Urinary bladder (tissue), 4 donors: Measurements from ENCODE around the gene ATP13A3. TPM values are rescaled to one million over a fixed set of nuclear protein-coding genes. Genes with fewer than 3 reads are reported as not detected.

Experiments
- DNase-seq: peaks from one replicate; pipeline ENCODE4 v3.0.0-alpha.2; 2015; ENCODE audit errors: extremely low spot score
- H3K27ac ChIP-seq: one replicate; pipeline ENCODE4 v1.5.1; 2013; ENCODE audit warnings: low read depth, mild to moderate bottlenecking, moderate library complexity
- H3K36me3 ChIP-seq: one replicate; pipeline ENCODE4 v1.6.1; 2013; ENCODE audit warnings: mild to moderate bottlenecking, moderate library complexity; ENCODE audit not compliant: insufficient read depth
- H3K4me1 ChIP-seq: one replicate; pipeline ENCODE4 v1.6.1; 2013; ENCODE audit warnings: mild to moderate bottlenecking, moderate library complexity; ENCODE audit not compliant: insufficient read depth
- H3K4me3 ChIP-seq: one replicate; pipeline ENCODE4 v1.5.1; 2013; ENCODE audit warnings: low read depth, low read length
- WGBS: extraction: QIAGEN DNeasy Blood & Tissue Kit; methylation state at CpG from one replicate; pipeline ENCODE4 v1.1.7; 2013; 5-methylcytosine and 5-hydroxymethylcytosine counted together
- polyA plus RNA-seq: library from polyadenylated mRNA; stranded (reverse); fragments of 200-250 nt; gene quantifications from one replicate; pipeline ENCODE4 v1.2.3, GENCODE V29; 2013
- total RNA-seq: library from RNA; depleted of rRNA; stranded (reverse); fragments of >200 nt; gene quantifications from one replicate; pipeline ENCODE4 v1.2.3, GENCODE V29; 2014
- donor health status: healthy with polysubstance abuse.
- donor health status: healthy.

The ATP13A3 gene
- total and polyA plus RNA-seq, 2 donors, result 20.3 to 111 TPM

GRCh38 chr3:194383276-194383940, 103.4 kb downstream of the ATP13A3 start:
- Histone ChIP-seq H3K27ac (no peak overlapping the region), H3K4me3 (no peak overlapping the region), H3K4me1 (no peaks in the 10 kb centered on the region), H3K36me3 (no peaks in the 10 kb centered on the region)
- 86% methylated on average over 14 of the region's 14 CpGs for WGBS
- no peak for DNase-seq

- no peak for DNase-seq
- WGBS, result 79% methylated on average over 9 of the region's 9 CpGs
- Histone ChIP-seq H3K36me3 (no peaks in the 10 kb centered on the region), H3K4me1 (no peaks in the 10 kb centered on the region), H3K4me3 (no peak overlapping the region), H3K27ac (no peak overlapping the region)
These were observed 103.9 kb downstream of the ATP13A3 start for GRCh38 chr3:194382892-194383223.

DNA sequence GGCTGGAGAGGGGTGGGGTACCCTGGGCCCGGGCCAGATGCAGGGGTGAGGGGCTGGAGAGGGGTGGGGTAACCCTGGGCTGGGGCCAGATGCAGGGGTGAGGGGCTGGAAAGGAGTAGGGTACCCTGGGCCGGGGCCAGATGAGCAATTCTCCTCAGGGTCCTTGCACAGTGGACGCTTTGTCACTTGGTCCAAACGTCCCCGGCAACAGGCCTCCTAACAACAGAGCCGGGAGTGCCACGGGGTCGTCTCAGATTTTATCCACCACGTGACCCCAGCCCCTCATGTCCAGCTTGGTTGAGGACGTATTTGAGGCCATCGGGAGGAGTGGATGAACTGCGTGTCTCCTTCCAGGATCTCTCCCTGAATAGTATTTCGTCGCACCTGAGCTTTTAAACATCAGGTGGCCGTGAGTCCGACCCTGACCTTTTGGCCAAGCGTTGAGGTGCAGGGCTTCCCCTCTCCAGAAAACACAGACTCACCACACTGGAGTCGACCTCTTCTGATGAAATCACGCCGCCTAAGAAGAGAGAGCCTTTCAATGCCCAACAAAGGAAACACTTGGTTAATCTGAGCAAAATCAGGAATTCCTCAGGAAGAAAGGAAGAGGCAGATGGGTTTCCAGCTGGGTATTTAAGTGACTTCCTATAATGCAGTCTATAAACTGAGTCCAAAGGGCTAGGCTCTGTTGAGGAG, 104.5 kb downstream of the ATP13A3 start:
- H3K36me3 ChIP-seq, result no peaks in the 10 kb centered on the region
- no peaks in the 10 kb centered on the region for H3K4me1 ChIP-seq
- no peak overlapping the region for H3K27ac ChIP-seq
- no peak overlapping the region for H3K4me3 ChIP-seq
- no peak for DNase-seq
- 80% methylated on average over 20 of the region's 20 CpGs for WGBS

GRCh38 chr3:194381460-194381875, 105.3 kb downstream of the ATP13A3 start:
- no peak overlapping the region for H3K27ac ChIP-seq
- no peaks in the 10 kb centered on the region for H3K4me1 ChIP-seq
- WGBS, result 56% methylated on average over 17 of the region's 17 CpGs
- H3K4me3 ChIP-seq, result no peak overlapping the region
- no peaks in the 10 kb centered on the region for H3K36me3 ChIP-seq
- no peak for DNase-seq

DNA sequence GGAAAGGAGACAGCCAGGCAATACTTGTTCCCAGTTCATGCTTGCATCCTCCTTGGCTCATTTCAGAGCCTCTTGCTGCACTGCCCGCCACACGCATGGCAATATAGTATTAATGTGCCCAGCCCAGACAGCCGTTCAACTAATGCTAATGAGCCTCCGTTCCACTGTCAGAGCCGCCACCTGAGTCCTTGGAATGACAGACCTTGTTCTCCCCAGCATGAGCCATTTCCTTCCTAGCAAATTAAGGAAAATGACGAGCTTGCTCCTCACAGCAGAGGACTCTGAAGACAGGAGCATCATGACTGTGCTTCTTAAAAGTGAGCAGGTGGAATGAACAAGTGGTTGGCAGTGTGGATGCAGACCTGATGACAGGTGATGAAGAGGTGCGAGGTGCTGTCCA, 106.5 kb downstream of the ATP13A3 start:
- DNase-seq, result no peak
- Histone ChIP-seq H3K4me3 (no peak overlapping the region), H3K4me1 (no peaks in the 10 kb centered on the region), H3K27ac (no peak overlapping the region), H3K36me3 (no peaks in the 10 kb centered on the region)
- 81% methylated on average over 7 of the region's 7 CpGs for WGBS

DNA sequence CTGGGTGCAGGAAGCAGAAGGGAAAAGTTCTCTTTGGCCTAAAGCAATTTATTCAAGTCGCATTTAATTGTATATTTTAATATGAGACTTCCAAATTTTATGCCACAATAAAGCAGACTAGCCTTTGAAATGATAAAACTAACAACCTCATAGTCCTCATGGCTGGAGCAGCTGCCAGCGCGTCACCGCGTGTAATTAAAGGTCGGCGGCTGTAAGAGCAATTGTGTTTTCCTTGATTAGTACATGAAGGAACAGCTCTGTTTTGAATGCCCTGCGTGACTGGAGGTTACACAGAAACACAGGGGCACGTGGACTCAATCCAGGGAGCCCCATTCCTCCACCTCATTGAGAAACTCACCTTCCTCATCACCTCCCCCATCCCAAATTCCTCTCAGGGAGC, 107.2 kb downstream of the ATP13A3 start:
- H3K4me1 ChIP-seq, result no peaks in the 10 kb centered on the region
- H3K27ac ChIP-seq, result no peak overlapping the region
- no peak overlapping the region for H3K4me3 ChIP-seq
- 72% methylated on average over 9 of the region's 9 CpGs for WGBS
- no peaks in the 10 kb centered on the region for H3K36me3 ChIP-seq
- no peak for DNase-seq

- WGBS, result 89% methylated on average over 6 of the region's 6 CpGs
- Histone ChIP-seq H3K4me1 (no peaks in the 10 kb centered on the region), H3K36me3 (no peaks in the 10 kb centered on the region), H3K27ac (no peak overlapping the region), H3K4me3 (no peak overlapping the region)
- DNase-seq, result no peak
These were observed 107.6 kb downstream of the ATP13A3 start for GRCh38 chr3:194379231-194379630.

- H3K4me1 ChIP-seq, result no peaks in the 10 kb centered on the region
- no peak for DNase-seq
- H3K4me3 ChIP-seq, result no peak overlapping the region
- no peak overlapping the region for H3K27ac ChIP-seq
- H3K36me3 ChIP-seq, result no peaks in the 10 kb centered on the region
- WGBS, result 88% methylated on average over 1 of the region's 1 CpG
These were observed 109.1 kb downstream of the ATP13A3 start for GRCh38 chr3:194377708-194378107.

DNA sequence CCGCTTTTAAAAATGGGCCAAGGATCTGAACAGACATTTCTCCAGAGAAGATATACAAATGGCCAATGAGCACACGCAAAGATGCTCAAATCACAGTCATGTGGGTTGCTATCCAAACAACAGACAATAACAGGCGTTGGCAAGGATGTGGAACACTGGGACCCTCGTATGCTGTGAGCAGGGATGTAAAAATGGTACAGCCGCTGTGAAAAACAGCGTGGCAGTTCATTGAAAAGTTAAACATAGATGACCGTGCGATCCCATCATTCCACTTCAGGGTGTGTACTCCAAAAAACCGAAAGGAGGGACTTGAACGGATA, 110.6 kb downstream of the ATP13A3 start:
- H3K36me3 ChIP-seq, result no peaks in the 10 kb centered on the region
- H3K4me1 ChIP-seq, result no peaks in the 10 kb centered on the region
- no peak overlapping the region for H3K27ac ChIP-seq
- no peak overlapping the region for H3K4me3 ChIP-seq
- WGBS, result 80% methylated on average over 10 of the region's 10 CpGs
- no peak for DNase-seq

GRCh38 chr3:194375473-194376240, 111.1 kb downstream of the ATP13A3 start:
- Histone ChIP-seq H3K36me3 (no peaks in the 10 kb centered on the region), H3K27ac (no peak overlapping the region), H3K4me1 (no peaks in the 10 kb centered on the region), H3K4me3 (no peak overlapping the region)
- 56% methylated on average over 15 of the region's 15 CpGs for whole genome bisulfite sequencing
- DNase-seq, result no peak

DNA sequence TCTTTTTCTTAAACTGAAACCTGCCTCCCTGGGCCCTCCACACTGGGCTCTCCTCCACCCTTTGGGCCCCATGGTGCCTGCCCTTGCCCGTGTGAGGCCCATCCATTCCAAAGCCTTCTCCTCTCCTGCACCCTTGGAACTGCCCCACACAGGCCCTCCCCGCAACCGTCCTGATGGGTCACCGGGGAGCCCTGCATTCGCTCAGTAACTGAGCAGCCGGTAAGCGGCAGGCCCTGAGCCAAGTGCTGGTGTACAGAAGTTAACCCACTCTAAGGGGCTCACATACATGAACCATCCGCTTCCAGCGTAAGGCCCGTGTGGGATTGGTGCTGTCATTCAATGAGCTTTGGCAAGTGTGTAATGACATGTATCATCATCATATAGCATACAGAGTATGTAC, 111.9 kb downstream of the ATP13A3 start:
- Histone ChIP-seq H3K4me1 (no peaks in the 10 kb centered on the region), H3K36me3 (no peaks in the 10 kb centered on the region), H3K4me3 (no peak overlapping the region), H3K27ac (no peak overlapping the region)
- 63% methylated on average over 10 of the region's 10 CpGs for WGBS
- no peak for DNase-seq

- no peak overlapping the region for H3K27ac ChIP-seq
- H3K36me3 ChIP-seq, result no peaks in the 10 kb centered on the region
- no peak overlapping the region for H3K4me3 ChIP-seq
- no peak for DNase-seq
- 73% methylated on average over 8 of the region's 8 CpGs for WGBS
- H3K4me1 ChIP-seq, result no peaks in the 10 kb centered on the region
These were observed 112.9 kb downstream of the ATP13A3 start for GRCh38 chr3:194373899-194374298.

DNA sequence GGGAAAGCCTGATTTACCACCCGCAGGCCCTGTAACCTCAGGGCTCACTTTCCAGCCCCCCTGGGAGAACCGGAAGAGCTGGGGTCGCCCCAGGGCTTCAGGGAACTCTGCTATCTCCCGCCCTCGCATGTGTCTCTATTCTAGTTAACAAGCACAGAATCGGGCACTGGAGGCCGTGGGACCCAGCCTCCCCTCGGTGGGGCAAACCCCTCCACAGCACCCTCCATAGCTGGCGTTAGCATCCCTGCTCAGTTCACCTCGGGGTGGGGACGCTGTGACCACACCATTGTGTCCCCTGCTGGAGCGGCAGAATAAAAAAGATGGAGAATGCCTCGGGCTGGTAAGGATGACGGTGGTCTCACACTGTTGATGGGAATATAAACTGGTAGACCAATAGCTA, 113.8 kb downstream of the ATP13A3 start:
- no peak for DNase-seq
- 94% methylated on average over 14 of the region's 14 CpGs for WGBS
- Histone ChIP-seq H3K27ac (no peak overlapping the region), H3K36me3 (no peaks in the 10 kb centered on the region), H3K4me3 (no peak overlapping the region), H3K4me1 (no peaks in the 10 kb centered on the region)

DNA sequence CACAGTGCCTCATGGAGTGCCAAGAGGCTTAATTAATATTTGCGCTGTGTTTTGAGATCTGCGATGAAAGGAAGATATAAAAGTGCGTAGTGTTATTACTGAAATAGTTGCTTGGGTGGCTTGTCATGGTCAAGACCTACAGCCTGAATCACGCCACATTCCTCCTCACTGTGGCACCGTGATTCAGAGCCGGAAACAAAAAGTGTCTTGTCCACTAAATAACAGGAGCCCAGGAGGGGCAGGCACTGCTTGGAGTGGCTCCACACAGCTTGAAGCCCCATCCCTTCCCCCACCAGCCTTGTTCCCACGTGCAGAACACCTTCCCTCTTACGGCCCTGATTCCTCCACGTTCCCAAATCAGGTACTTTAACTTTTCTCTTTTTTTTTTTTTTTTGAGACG, 116.0 kb downstream of the ATP13A3 start:
- Histone ChIP-seq H3K36me3 (no peaks in the 10 kb centered on the region), H3K27ac (no peak overlapping the region), H3K4me3 (no peak overlapping the region), H3K4me1 (no peaks in the 10 kb centered on the region)
- 83% methylated on average over 10 of the region's 10 CpGs for WGBS
- no peak for DNase-seq
